ENCODE data around the gene RPS6KB2.
A peak's percentile ranks its signal among the peaks of the same experiment; 100 is the strongest.
"Not testable (repeated sequence)": the region's sequence is repeated elsewhere in the genome, so short reads cannot be mapped to it uniquely, and the experiment has no call there.

Gene RPS6KB2

GRCh38 chr11:67398661-67399563 lies 29.4 kb upstream of the RPS6KB2 start:
- TF ChIP-seq POLR2A (IDR thresholded peaks at IDR 0.05; ENCODE audit: extremely low read depth, insufficient read length) (no peak), MYC (IDR thresholded peaks at IDR 0.05; ENCODE audit: low read depth, low read length) (no peak)
- TF ChIP-seq, protein P1, sequence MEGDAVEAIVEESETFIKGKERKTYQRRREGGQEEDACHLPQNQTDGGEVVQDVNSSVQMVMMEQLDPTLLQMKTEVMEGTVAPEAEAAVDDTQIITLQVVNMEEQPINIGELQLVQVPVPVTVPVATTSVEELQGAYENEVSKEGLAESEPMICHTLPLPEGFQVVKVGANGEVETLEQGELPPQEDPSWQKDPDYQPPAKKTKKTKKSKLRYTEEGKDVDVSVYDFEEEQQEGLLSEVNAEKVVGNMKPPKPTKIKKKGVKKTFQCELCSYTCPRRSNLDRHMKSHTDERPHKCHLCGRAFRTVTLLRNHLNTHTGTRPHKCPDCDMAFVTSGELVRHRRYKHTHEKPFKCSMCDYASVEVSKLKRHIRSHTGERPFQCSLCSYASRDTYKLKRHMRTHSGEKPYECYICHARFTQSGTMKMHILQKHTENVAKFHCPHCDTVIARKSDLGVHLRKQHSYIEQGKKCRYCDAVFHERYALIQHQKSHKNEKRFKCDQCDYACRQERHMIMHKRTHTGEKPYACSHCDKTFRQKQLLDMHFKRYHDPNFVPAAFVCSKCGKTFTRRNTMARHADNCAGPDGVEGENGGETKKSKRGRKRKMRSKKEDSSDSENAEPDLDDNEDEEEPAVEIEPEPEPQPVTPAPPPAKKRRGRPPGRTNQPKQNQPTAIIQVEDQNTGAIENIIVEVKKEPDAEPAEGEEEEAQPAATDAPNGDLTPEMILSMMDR (IDR thresholded peaks at IDR 0.05; ENCODE audit: low read depth, low read length), result no peak
- TF ChIP-seq, protein P2, sequence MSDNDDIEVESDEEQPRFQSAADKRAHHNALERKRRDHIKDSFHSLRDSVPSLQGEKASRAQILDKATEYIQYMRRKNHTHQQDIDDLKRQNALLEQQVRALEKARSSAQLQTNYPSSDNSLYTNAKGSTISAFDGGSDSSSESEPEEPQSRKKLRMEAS (IDR thresholded peaks at IDR 0.05; ENCODE audit: low read depth, low read length), result no peak
- no peak overlapping the region for H3K4me3 ChIP-seq (ENCODE audit: low read depth, low read length)

DNA sequence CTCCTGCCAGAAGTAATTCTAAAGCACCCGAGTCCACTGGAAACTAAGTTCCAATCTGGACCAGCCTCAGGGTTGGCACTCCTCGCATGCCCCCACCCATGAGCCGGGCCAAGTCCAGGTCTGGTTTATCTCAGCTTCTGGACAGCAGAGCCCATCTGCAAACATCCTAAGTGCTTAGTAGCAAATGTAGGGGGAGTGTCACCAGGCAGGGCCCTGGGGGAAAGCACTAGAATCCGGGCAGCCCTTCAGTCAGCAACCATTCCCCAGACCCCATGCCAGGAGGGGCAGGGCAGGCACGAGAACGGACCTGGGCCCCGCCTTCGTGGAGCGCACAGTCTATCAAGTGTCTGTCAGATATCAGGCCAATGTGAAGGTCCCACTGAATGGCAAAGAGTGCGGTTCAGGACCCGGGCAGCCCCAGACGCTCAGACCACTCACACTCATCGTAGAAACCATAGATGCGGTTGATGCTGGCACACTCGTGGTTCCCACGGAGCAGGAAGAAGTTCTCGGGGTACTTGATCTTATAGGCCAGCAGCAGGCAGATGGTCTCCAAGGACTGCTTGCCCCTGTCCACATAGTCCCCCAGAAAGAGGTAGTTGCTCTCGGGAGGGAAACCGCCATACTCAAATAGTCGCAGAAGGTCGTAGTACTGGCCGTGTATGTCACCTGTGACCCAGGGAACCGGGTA lies 27.9 kb upstream of the RPS6KB2 start:
- DNase-seq (ENCODE audit: low read depth), result peak; percentile 58
- TF ChIP-seq, protein P1 (IDR thresholded peaks at IDR 0.05; ENCODE audit: low read depth, low read length), result no peak
- TF ChIP-seq POLR2A (IDR thresholded peaks at IDR 0.05; ENCODE audit: extremely low read depth, insufficient read length) (no peak), MYC (IDR thresholded peaks at IDR 0.05; ENCODE audit: low read depth, low read length) (no peak)
- TF ChIP-seq, protein P2 (IDR thresholded peaks at IDR 0.05; ENCODE audit: low read depth, low read length), result no peak
- peak overlapping the region; percentile 90 for H3K4me3 ChIP-seq (ENCODE audit: low read depth, low read length)

More at GRCh38 chr11:67398661-67399563, 29.4 kb upstream of the RPS6KB2 start:
- no peak for DNase-seq (ENCODE audit: low read depth)

- TF ChIP-seq POLR2A (IDR thresholded peaks at IDR 0.05; ENCODE audit: extremely low read depth, insufficient read length), result no peak
- TF ChIP-seq MYC (IDR thresholded peaks at IDR 0.05; ENCODE audit: low read depth, low read length), result no peak
- TF ChIP-seq, protein P2 (IDR thresholded peaks at IDR 0.05; ENCODE audit: low read depth, low read length), result no peak
- H3K4me3 ChIP-seq (ENCODE audit: low read depth, low read length), result peak overlapping the region; percentile 90
- DNase-seq (ENCODE audit: low read depth), result no peak
Measured at GRCh38 chr11:67400942-67401494, 27.3 kb upstream of the RPS6KB2 start.

- peak within 1 kb of the TSS; percentile 90 for H3K4me3 ChIP-seq (ENCODE audit: low read depth, low read length)
- DNase-seq (ENCODE audit: low read depth), result peak; percentile 93
Measured at GRCh38 chr11:67401495-67402191, 26.7 kb upstream of the RPS6KB2 start, which contains the start of gene PPP1CA. PPP1CA (minus strand) TSS chr11:67401858; CDS start chr11:67401782, 76 bp downstream.

GRCh38 chr11:67402192-67402839 lies 26.0 kb upstream of the RPS6KB2 start:
- H3K4me3 ChIP-seq (ENCODE audit: low read depth, low read length), result peak overlapping the region; percentile 54

More at GRCh38 chr11:67401495-67402191, 26.7 kb upstream of the RPS6KB2 start, which contains the start of gene PPP1CA:
- TF ChIP-seq, protein P2 (IDR thresholded peaks at IDR 0.05; ENCODE audit: low read depth, low read length), result peak; percentile 22
- TF ChIP-seq POLR2A (IDR thresholded peaks at IDR 0.05; ENCODE audit: extremely low read depth, insufficient read length) (peak; percentile 80), MYC (IDR thresholded peaks at IDR 0.05; ENCODE audit: low read depth, low read length) (peak; percentile 64; the same call in 1 of the 2 replicates)
- TF ChIP-seq, protein P1 (IDR thresholded peaks at IDR 0.05; ENCODE audit: low read depth, low read length), result no peak

GRCh38 chr11:67403085-67403484 lies 25.2 kb upstream of the RPS6KB2 start:
- H3K4me3 ChIP-seq (ENCODE audit: low read depth, low read length), result peak overlapping the region; percentile 12
- DNase-seq (ENCODE audit: low read depth), result not testable (repeated sequence)

More at GRCh38 chr11:67402192-67402839, 26.0 kb upstream of the RPS6KB2 start:
- not testable (repeated sequence) for DNase-seq (ENCODE audit: low read depth)

Data from NB4 (cell line).